ENCODE results near the gene DCAF6.

Gene DCAF6

GRCh38 chr1:168089326-168089978 lies 153.0 kb downstream of the DCAF6 start:
- TF ChIP-seq CTCF (IDR thresholded peaks at IDR 0.05; ENCODE audit: extremely low read depth, missing control alignments), result no peak
- DNase-seq (ENCODE audit: low spot score), result no peak

GRCh38 chr1:168089979-168090337 lies 153.5 kb downstream of the DCAF6 start:
- DNase-seq (ENCODE audit: low spot score), result no peak
- TF ChIP-seq CTCF (IDR thresholded peaks at IDR 0.05; ENCODE audit: extremely low read depth, missing control alignments), result no peak

- TF ChIP-seq CTCF (IDR thresholded peaks at IDR 0.05; ENCODE audit: extremely low read depth, missing control alignments), result no peak
- no peak for DNase-seq (ENCODE audit: low spot score)
Measured at GRCh38 chr1:168090395-168090794, 153.9 kb downstream of the DCAF6 start.

- DNase-seq (ENCODE audit: low spot score), result no peak
- TF ChIP-seq CTCF (IDR thresholded peaks at IDR 0.05; ENCODE audit: extremely low read depth, missing control alignments), result no peak
Measured at GRCh38 chr1:168091063-168091462, 154.6 kb downstream of the DCAF6 start.

GRCh38 chr1:168091720-168092550 lies 155.5 kb downstream of the DCAF6 start:
- no peak for TF ChIP-seq CTCF (IDR thresholded peaks at IDR 0.05; ENCODE audit: extremely low read depth, missing control alignments)
- no peak for DNase-seq (ENCODE audit: low spot score)

- no peak for DNase-seq (ENCODE audit: low spot score)
- TF ChIP-seq CTCF (IDR thresholded peaks at IDR 0.05; ENCODE audit: extremely low read depth, missing control alignments), result no peak
Measured at GRCh38 chr1:168092566-168093355, 156.3 kb downstream of the DCAF6 start.

- TF ChIP-seq CTCF (IDR thresholded peaks at IDR 0.05; ENCODE audit: extremely low read depth, missing control alignments), result no peak
Measured at GRCh38 chr1:168093616-168094015, 157.1 kb downstream of the DCAF6 start.

More at GRCh38 chr1:168093616-168094015, 157.1 kb downstream of the DCAF6 start:
- no peak for DNase-seq (ENCODE audit: low spot score)
